ENCODE data around the gene ZIM2.
"Not testable (repeated sequence)": the region's sequence is repeated elsewhere in the genome, so short reads cannot be mapped to it uniquely, and the experiment has no call there.

DNA sequence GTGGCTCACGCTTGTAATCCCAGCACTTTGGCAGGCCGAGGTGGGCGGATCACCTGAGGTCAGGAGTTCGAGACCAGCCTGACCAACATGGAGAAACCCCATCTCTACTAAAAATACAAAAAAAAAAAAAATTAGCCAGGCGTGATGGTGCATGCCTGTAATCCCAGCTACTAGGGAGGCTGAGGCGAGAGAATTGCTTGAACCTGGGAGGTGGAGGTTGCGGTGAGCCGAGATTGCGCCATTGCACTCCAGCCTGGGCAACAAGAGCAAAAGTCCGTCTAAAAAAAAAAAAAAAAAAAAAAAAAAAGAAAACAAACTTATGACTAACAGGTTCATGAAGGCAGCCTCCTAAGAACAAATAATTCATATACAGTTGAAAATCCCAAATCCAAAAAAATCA lies 19.9 kb upstream of the ZIM2 start:
- not testable (repeated sequence) for TF ChIP-seq POLR2A (IDR thresholded peaks at IDR 0.05)
- TF ChIP-seq, protein P1, sequence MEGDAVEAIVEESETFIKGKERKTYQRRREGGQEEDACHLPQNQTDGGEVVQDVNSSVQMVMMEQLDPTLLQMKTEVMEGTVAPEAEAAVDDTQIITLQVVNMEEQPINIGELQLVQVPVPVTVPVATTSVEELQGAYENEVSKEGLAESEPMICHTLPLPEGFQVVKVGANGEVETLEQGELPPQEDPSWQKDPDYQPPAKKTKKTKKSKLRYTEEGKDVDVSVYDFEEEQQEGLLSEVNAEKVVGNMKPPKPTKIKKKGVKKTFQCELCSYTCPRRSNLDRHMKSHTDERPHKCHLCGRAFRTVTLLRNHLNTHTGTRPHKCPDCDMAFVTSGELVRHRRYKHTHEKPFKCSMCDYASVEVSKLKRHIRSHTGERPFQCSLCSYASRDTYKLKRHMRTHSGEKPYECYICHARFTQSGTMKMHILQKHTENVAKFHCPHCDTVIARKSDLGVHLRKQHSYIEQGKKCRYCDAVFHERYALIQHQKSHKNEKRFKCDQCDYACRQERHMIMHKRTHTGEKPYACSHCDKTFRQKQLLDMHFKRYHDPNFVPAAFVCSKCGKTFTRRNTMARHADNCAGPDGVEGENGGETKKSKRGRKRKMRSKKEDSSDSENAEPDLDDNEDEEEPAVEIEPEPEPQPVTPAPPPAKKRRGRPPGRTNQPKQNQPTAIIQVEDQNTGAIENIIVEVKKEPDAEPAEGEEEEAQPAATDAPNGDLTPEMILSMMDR (IDR thresholded peaks at IDR 0.05) = not testable (repeated sequence)
